GM10248 (cell line): ENCODE data around the gene TACR2.
"Not testable (repeated sequence)": the region's sequence is repeated elsewhere in the genome, so short reads cannot be mapped to it uniquely, and the experiment has no call there.

Experiments used
- CTCF ChIA-PET: fragments of 300-600 bp; sonication (Branson Sonifier 250); formaldehyde crosslinking; extraction: SDS; loops from one replicate; lab custom pipeline; 2021; ENCODE audit warnings: antibody characterized with exemption; lab: Yijun Ruan, JAX
- POLR2A ChIA-PET: fragments of 350-650 bp; sonication (Branson Sonifier 250); formaldehyde crosslinking; extraction: SDS; loops from one replicate; lab custom pipeline; 2020; ENCODE audit warnings: antibody characterized with exemption; lab: Yijun Ruan, JAX
- DNase-seq: peaks from one replicate; pipeline ENCODE4 v3.0.0; 2012; ENCODE audit errors: extremely low spot score
- CTCF ChIP-seq: IDR thresholded peaks from 2 replicates; pipeline ENCODE4 v1.5.1; 2012; ENCODE audit warnings: mild to moderate bottlenecking, low read depth; ENCODE audit errors: extremely low read depth, missing control alignments, control extremely low read depth

Gene TACR2

GRCh38 chr10:69451784-69452251 is 35.1 kb upstream of the TACR2 start:
- no peak for TF ChIP-seq CTCF
- ChIA-PET POLR2A (no interaction called here), CTCF (interaction anchor here (1.0 to 6.5 kb wide), 5 partner anchors 13 to 214 kb away, joined by 3 to 29 read pairs (median 3); no protein-coding TSS in a partner anchor)
- no peak for DNase-seq

- ChIA-PET CTCF (interaction anchor here (0.7 to 6.5 kb wide), 7 partner anchors 8 to 213 kb away, joined by 3 to 29 read pairs (median 3); no protein-coding TSS in a partner anchor), POLR2A (no interaction called here)
- peak; percentile 89 for DNase-seq
- no peak for TF ChIP-seq CTCF
Measured at GRCh38 chr10:69451209-69451783, 34.6 kb upstream of the TACR2 start, which contains the start of gene TSPAN15. TSPAN15 (plus strand) TSS chr10:69451465; CDS start chr10:69451595, 130 bp downstream.

GRCh38 chr10:69450395-69450794 is 33.7 kb upstream of the TACR2 start:
- CTCF ChIA-PET = interaction anchor here (0.7 to 6.5 kb wide), 11 partner anchors 9 to 123 kb away, joined by 3 to 29 read pairs (median 3); no protein-coding TSS in a partner anchor
- POLR2A ChIA-PET, DNase-seq: not testable (repeated sequence)

- ChIA-PET CTCF (interaction anchor here (0.8 to 6.5 kb wide), 9 partner anchors 9 to 122 kb away, joined by 3 to 29 read pairs (median 3); no protein-coding TSS in a partner anchor), POLR2A (no interaction called here)
- peak; percentile 24 for TF ChIP-seq CTCF
- peak; percentile 45 for DNase-seq
Measured at GRCh38 chr10:69449841-69450240, 33.1 kb upstream of the TACR2 start.

GRCh38 chr10:69446650-69447151 is 30.0 kb upstream of the TACR2 start:
- ChIA-PET CTCF (interaction anchor here (0.9 to 6.5 kb wide), 15 partner anchors 9 to 192 kb away, joined by 3 to 29 read pairs (median 5); no protein-coding TSS in a partner anchor), POLR2A (no interaction called here)
- TF ChIP-seq CTCF = no peak
- DNase-seq = no peak

GRCh38 chr10:69446229-69446628 is 29.5 kb upstream of the TACR2 start:
- ChIA-PET POLR2A (no interaction called here), CTCF (interaction anchor here (1.0 to 6.5 kb wide), 11 partner anchors 9 to 192 kb away, joined by 3 to 29 read pairs (median 5); no protein-coding TSS in a partner anchor)
- TF ChIP-seq CTCF = no peak
- DNase-seq = no peak

GRCh38 chr10:69445041-69445440 is 28.3 kb upstream of the TACR2 start:
- CTCF ChIA-PET = no interaction called here
- POLR2A ChIA-PET = no interaction called here
- no peak for DNase-seq
- TF ChIP-seq CTCF = no peak
